Liver (tissue), 9 donors: ENCODE results near the gene STAB1. TPM values are rescaled to one million over a fixed set of nuclear protein-coding genes. Genes with fewer than 3 reads are reported as not detected.

Source experiments
- DNase-seq: peaks from one replicate; pipeline ENCODE4 v3.0.0-alpha.2; 2017; ENCODE audit warnings: low spot score
- H3K27ac ChIP-seq, 2 donors: one replicate each; pipeline ENCODE4 v1.7.0; 2013; ENCODE audit warnings: inconsistent platforms in 2 of 2, low read length in 2 of 2, control low read depth in 1 of 2, low read depth in 1 of 2, mild to moderate bottlenecking in 1 of 2
- H3K27me3 ChIP-seq, 4 donors: one replicate each; pipeline versions ENCODE4 v1.6.1 to v1.7.0; 2013; ENCODE audit warnings: low read length in 3 of 4, inconsistent platforms in 1 of 4, mild to moderate bottlenecking in 1 of 4, moderate library complexity in 1 of 4; ENCODE audit not compliant: control insufficient read depth in 4 of 4, insufficient read depth in 4 of 4
- H3K36me3 ChIP-seq, 4 donors: one replicate each; pipeline versions ENCODE4 v1.6.1 to v1.7.0; 2013; ENCODE audit warnings: low read length in 3 of 4, mild to moderate bottlenecking in 3 of 4, low read depth in 1 of 4, moderate library complexity in 1 of 4; ENCODE audit not compliant: control insufficient read depth in 4 of 4, insufficient read depth in 3 of 4
- H3K4me1 ChIP-seq, 4 donors: one replicate each; pipeline versions ENCODE4 v1.6.1 to v1.7.0; 2013; ENCODE audit warnings: low read length in 3 of 4, mild to moderate bottlenecking in 3 of 4, moderate library complexity in 1 of 4; ENCODE audit not compliant: control insufficient read depth in 4 of 4, insufficient read depth in 4 of 4
- H3K4me3 ChIP-seq, 3 donors: one replicate each; pipeline versions ENCODE4 v1.6.1 to v1.7.0; 2013; ENCODE audit warnings: low read length in 3 of 3, control low read depth in 1 of 3, low read depth in 1 of 3, mild to moderate bottlenecking in 1 of 3
- H3K9ac ChIP-seq, 2 donors: one replicate each; pipeline ENCODE4 v1.7.0; 2013; ENCODE audit warnings: low read length in 2 of 2, mild to moderate bottlenecking in 2 of 2, moderate library complexity in 2 of 2, control low read depth in 1 of 2, low read depth in 1 of 2
- H3K9me3 ChIP-seq, 4 donors: one replicate each; pipeline versions ENCODE4 v1.6.1 to v1.7.0; 2013; ENCODE audit warnings: low read length in 3 of 4; ENCODE audit not compliant: control insufficient read depth in 4 of 4
- ATF3 ChIP-seq: IDR thresholded peaks from 2 replicates; pipeline ENCODE4 v1.6.1; 2016; ENCODE audit warnings: antibody characterized with exemption
- EGR1 ChIP-seq, 2 donors: IDR thresholded peaks; 2 replicates each; pipeline ENCODE4 v1.6.1; 2016 to 2018; ENCODE audit warnings: antibody characterized with exemption in 2 of 2, low read depth in 2 of 2
- FOXA1 ChIP-seq: IDR thresholded peaks from 2 replicates; pipeline ENCODE4 v1.6.1; 2016; ENCODE audit warnings: antibody characterized with exemption
- FOXA2 ChIP-seq: IDR thresholded peaks from 2 replicates; pipeline ENCODE4 v1.6.1; 2016; ENCODE audit warnings: antibody characterized with exemption
- GABPA ChIP-seq, 2 donors: IDR thresholded peaks in 1 of 2; conservative IDR thresholded peaks in 1 of 2; 2 replicates each; pipeline ENCODE4 v1.6.1; 2016; ENCODE audit warnings: antibody characterized with exemption in 2 of 2, mild to moderate bottlenecking in 1 of 2, moderate library complexity in 1 of 2
- HNF4A ChIP-seq, 2 donors: conservative IDR thresholded peaks; 2 replicates each; pipeline ENCODE4 v1.6.1; 2016; ENCODE audit warnings: antibody characterized with exemption in 2 of 2, mild to moderate bottlenecking in 2 of 2
- HNF4G ChIP-seq: IDR thresholded peaks from 2 replicates; pipeline ENCODE4 v1.6.1; 2016; ENCODE audit warnings: antibody characterized with exemption
- JUND ChIP-seq, 2 donors: IDR thresholded peaks; 2 replicates each; pipeline ENCODE4 v1.6.1; 2016; ENCODE audit warnings: antibody characterized with exemption in 2 of 2
- MAX ChIP-seq: IDR thresholded peaks from 2 replicates; pipeline ENCODE4 v1.6.1; 2016; ENCODE audit warnings: antibody characterized with exemption
- NR2F2 ChIP-seq: IDR thresholded peaks from 2 replicates; pipeline ENCODE4 v1.6.1; 2016; ENCODE audit warnings: antibody characterized with exemption
- RAD21 ChIP-seq, 2 donors: IDR thresholded peaks; 2 replicates each; pipeline ENCODE4 v1.6.1; 2016; ENCODE audit warnings: antibody characterized with exemption in 2 of 2, mild to moderate bottlenecking in 2 of 2
- RXRA ChIP-seq, 2 donors: IDR thresholded peaks; 2 replicates each; pipeline ENCODE4 v1.6.1; 2017 to 2018; ENCODE audit warnings: antibody characterized with exemption in 2 of 2, mild to moderate bottlenecking in 1 of 2
- SP1 ChIP-seq: IDR thresholded peaks from 2 replicates; pipeline ENCODE4 v1.6.1; 2018; ENCODE audit warnings: antibody characterized with exemption, mild to moderate bottlenecking
- TAF1 ChIP-seq: conservative IDR thresholded peaks from 2 replicates; pipeline ENCODE4 v1.6.1; 2016; ENCODE audit warnings: antibody characterized with exemption, mild to moderate bottlenecking
- YY1 ChIP-seq: IDR thresholded peaks from 2 replicates; pipeline ENCODE4 v1.6.1; 2016; ENCODE audit warnings: antibody characterized with exemption, mild to moderate bottlenecking
- ZBTB33 ChIP-seq: IDR thresholded peaks from 2 replicates; pipeline ENCODE4 v1.6.1; 2016; ENCODE audit warnings: antibody characterized with exemption
- WGBS: extraction: QIAGEN DNeasy Blood & Tissue Kit; methylation state at CpG from one replicate; pipeline ENCODE4 v1.1.7; 2013; 5-methylcytosine and 5-hydroxymethylcytosine counted together
- polyA plus RNA-seq, 2 donors: library from polyadenylated mRNA; stranded (reverse) in 1 of 2; unstranded in 1 of 2; fragments of 200-250 nt in 1 of 2; fragments of >200 nt in 1 of 2; fragmentation: Nextera tagmentation in 1 of 2; extraction: Ambion mirVana in 1 of 2; gene quantifications; one replicate each; pipeline versions ENCODE4 v1.2.1 to v1.2.3, GENCODE V29; 2013 to 2015
- total RNA-seq, 2 donors: library from RNA; depleted of rRNA; stranded (reverse); fragments of >200 nt; gene quantifications; one replicate each; pipeline ENCODE4 v1.2.3, GENCODE V29; 2014
- TF ChIP-seq, protein P1 (sequence below): fragments of 150-350 bp; IDR thresholded peaks from 2 replicates; pipeline ENCODE4 v1.5.1; 2017; ENCODE audit warnings: improper control_type of control experiment, low read depth, low read length; ENCODE audit not compliant: missing input control
- TF ChIP-seq, protein P2 (sequence below): IDR thresholded peaks from 2 replicates; pipeline ENCODE4 v1.6.1; 2016; ENCODE audit warnings: antibody characterized with exemption, mild to moderate bottlenecking
- donor health status: healthy.
- donor health status: healthy.
- donor health status: healthy.
- donor health status: healthy.
- donor health status: healthy.

The STAB1 gene
- total and polyA plus RNA-seq, 4 donors, result 42.0 to 198 (median 71.5) TPM

DNA sequence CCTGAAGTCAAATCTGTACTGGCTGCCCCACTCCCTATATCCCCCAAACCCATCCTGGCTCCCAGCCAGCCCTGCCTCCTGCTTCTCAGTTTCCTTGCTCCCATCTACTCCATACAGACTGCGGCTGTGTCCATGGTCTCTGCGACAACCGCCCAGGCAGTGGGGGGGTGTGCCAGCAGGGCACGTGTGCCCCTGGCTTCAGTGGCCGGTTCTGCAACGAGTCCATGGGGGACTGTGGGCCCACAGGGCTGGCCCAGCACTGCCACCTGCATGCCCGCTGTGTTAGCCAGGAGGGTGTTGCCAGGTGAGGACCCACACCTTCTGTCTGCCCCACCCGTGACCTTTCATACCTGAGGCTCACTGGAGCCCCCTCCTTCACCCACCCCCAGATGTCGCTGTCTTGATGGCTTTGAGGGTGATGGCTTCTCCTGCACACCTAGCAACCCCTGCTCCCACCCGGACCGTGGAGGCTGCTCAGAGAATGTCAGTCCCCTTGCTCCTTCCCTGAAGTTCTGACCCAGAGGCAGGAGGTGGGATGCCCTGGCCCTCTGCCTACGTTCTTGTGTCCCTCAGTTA lies 14.7 kb downstream of the STAB1 start:
- Histone ChIP-seq H3K9ac (no peak overlapping the region), H3K4me1 (no peaks in the 10 kb centered on the region), H3K9me3 (no peaks in the 10 kb centered on the region), H3K36me3 (no peaks in the 10 kb centered on the region), H3K27me3 (no peaks in the 10 kb centered on the region), H3K4me3 (no peak overlapping the region), H3K27ac (no peak overlapping the region)
- TF ChIP-seq HNF4A (conservative IDR thresholded peaks at IDR 0.05), result no peak
- no peak for TF ChIP-seq RXRA (IDR thresholded peaks at IDR 0.05)
- TF ChIP-seq TAF1, result no peak
- TF ChIP-seq EGR1 (IDR thresholded peaks at IDR 0.05; ENCODE audit: low read depth in 2 of 2), result no peak
- TF ChIP-seq SP1, result no peak
- no peak for TF ChIP-seq ZBTB33
- TF ChIP-seq JUND (IDR thresholded peaks at IDR 0.05), result no peak
- no peak for TF ChIP-seq ATF3
- no peak for TF ChIP-seq FOXA1
- no peak for DNase-seq
- WGBS, result 76% methylated on average over 12 of the region's 12 CpGs

GRCh38 chr3:52511509-52511908 lies 16.4 kb downstream of the STAB1 start:
- Histone ChIP-seq H3K4me3 (no peak overlapping the region), H3K4me1 (no peaks in the 10 kb centered on the region), H3K9ac (no peak overlapping the region), H3K36me3 (no peaks in the 10 kb centered on the region), H3K27ac (no peak overlapping the region), H3K27me3 (no peaks in the 10 kb centered on the region), H3K9me3 (no peaks in the 10 kb centered on the region)
- 90% methylated on average over 7 of the region's 7 CpGs for WGBS
- no peak for DNase-seq
- no peak for TF ChIP-seq HNF4A (conservative IDR thresholded peaks at IDR 0.05)
- TF ChIP-seq YY1, result no peak
- no peak for TF ChIP-seq TAF1
- TF ChIP-seq, protein P1, sequence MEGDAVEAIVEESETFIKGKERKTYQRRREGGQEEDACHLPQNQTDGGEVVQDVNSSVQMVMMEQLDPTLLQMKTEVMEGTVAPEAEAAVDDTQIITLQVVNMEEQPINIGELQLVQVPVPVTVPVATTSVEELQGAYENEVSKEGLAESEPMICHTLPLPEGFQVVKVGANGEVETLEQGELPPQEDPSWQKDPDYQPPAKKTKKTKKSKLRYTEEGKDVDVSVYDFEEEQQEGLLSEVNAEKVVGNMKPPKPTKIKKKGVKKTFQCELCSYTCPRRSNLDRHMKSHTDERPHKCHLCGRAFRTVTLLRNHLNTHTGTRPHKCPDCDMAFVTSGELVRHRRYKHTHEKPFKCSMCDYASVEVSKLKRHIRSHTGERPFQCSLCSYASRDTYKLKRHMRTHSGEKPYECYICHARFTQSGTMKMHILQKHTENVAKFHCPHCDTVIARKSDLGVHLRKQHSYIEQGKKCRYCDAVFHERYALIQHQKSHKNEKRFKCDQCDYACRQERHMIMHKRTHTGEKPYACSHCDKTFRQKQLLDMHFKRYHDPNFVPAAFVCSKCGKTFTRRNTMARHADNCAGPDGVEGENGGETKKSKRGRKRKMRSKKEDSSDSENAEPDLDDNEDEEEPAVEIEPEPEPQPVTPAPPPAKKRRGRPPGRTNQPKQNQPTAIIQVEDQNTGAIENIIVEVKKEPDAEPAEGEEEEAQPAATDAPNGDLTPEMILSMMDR, result no peak
- TF ChIP-seq HNF4G, result no peak

DNA sequence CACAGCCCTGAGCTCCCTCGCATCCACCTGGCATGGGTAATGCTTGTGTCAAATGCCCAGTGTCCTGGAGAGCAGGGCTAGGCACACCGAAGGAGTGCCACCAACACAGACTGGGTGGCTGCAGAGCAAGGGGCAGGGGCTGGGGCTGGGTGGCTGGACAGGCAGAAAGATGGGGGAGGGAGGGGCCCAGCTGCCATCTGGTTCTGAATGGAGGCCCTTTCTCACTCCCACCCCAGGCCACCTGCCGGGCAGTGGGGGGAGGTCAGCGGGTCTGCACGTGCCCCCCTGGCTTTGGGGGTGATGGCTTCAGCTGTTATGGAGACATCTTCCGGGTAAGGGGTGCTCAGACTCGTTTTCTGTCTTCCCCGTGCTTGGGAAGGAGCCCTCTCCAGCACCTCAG lies 17.0 kb downstream of the STAB1 start:
- no peak overlapping the region for H3K9ac ChIP-seq
- H3K27ac ChIP-seq, result no peak overlapping the region
- H3K4me3 ChIP-seq, result no peak overlapping the region
- no peaks in the 10 kb centered on the region for H3K27me3 ChIP-seq
- WGBS, result 70% methylated on average over 8 of the region's 8 CpGs
- no peaks in the 10 kb centered on the region for H3K36me3 ChIP-seq
- no peaks in the 10 kb centered on the region for H3K9me3 ChIP-seq
- H3K4me1 ChIP-seq, result no peaks in the 10 kb centered on the region
- DNase-seq, result no peak
- TF ChIP-seq FOXA2, result no peak
- TF ChIP-seq MAX, result no peak
- TF ChIP-seq, protein P2, sequence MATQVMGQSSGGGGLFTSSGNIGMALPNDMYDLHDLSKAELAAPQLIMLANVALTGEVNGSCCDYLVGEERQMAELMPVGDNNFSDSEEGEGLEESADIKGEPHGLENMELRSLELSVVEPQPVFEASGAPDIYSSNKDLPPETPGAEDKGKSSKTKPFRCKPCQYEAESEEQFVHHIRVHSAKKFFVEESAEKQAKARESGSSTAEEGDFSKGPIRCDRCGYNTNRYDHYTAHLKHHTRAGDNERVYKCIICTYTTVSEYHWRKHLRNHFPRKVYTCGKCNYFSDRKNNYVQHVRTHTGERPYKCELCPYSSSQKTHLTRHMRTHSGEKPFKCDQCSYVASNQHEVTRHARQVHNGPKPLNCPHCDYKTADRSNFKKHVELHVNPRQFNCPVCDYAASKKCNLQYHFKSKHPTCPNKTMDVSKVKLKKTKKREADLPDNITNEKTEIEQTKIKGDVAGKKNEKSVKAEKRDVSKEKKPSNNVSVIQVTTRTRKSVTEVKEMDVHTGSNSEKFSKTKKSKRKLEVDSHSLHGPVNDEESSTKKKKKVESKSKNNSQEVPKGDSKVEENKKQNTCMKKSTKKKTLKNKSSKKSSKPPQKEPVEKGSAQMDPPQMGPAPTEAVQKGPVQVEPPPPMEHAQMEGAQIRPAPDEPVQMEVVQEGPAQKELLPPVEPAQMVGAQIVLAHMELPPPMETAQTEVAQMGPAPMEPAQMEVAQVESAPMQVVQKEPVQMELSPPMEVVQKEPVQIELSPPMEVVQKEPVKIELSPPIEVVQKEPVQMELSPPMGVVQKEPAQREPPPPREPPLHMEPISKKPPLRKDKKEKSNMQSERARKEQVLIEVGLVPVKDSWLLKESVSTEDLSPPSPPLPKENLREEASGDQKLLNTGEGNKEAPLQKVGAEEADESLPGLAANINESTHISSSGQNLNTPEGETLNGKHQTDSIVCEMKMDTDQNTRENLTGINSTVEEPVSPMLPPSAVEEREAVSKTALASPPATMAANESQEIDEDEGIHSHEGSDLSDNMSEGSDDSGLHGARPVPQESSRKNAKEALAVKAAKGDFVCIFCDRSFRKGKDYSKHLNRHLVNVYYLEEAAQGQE, result no peak
- TF ChIP-seq RAD21 (IDR thresholded peaks at IDR 0.05), result no peak
- TF ChIP-seq HNF4A (conservative IDR thresholded peaks at IDR 0.05), result no peak
- TF ChIP-seq JUND (IDR thresholded peaks at IDR 0.05), result no peak
- no peak for TF ChIP-seq NR2F2
- no peak for TF ChIP-seq RXRA (IDR thresholded peaks at IDR 0.05)
- no peak for TF ChIP-seq ATF3
- TF ChIP-seq, protein P1, result no peak
- TF ChIP-seq FOXA1, result no peak
- TF ChIP-seq GABPA (IDR thresholded peaks at IDR 0.05 in 1 of 2, conservative IDR thresholded peaks at IDR 0.05 in 1 of 2), result no peak
